ENCODE measurements around the gene MRPL11. TPM values are rescaled to one million over a fixed set of nuclear protein-coding genes. Genes with fewer than 3 reads are reported as not detected.
"Not testable (repeated sequence)": the region's sequence is repeated elsewhere in the genome, so short reads cannot be mapped to it uniquely, and the experiment has no call there.

The MRPL11 gene
- polyA plus RNA-seq, 3 donors: 14.7 to 64.6 (median 59.6) TPM

DNA sequence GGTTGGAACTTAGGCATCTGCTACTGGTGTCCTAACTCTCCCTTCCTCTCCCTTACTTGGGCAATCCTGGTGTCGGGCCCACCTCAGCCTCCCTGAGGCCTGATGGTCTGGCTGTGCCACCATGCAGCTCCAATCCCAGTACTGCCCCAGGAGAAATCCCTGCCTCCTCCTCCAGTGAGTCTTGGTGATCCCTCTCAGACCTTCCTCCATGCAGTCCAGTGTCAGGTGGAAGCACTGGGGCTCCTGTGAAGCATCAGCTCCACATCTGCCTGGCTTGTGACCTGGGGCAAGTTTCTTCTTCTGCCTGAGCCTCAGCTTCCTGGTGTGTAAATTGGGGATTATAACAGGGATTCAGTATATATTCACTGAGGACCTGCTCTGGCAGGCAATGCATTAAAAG, 26.3 kb upstream of the MRPL11 start:
- WGBS (ENCODE audit: insufficient coverage): 89% methylated on average over 1 of the region's 1 CpG
- Histone ChIP-seq H3K27ac (ENCODE audit: low read depth in 1 of 2, low read length in 2 of 2) (no peak overlapping the region), H3K27me3 (ENCODE audit: control insufficient read depth in 2 of 2, insufficient read depth in 2 of 2, low read length in 2 of 2) (no peaks in the 10 kb centered on the region), H4K20me1 (ENCODE audit: insufficient read depth, low read length) (peaks cover 22% of the 10 kb centered on the region), H3K79me2 (ENCODE audit: insufficient read depth, low read length) (no peaks in the 10 kb centered on the region), H3K36me3 (replicated peaks in 1 of 2; ENCODE audit: control insufficient read depth in 1 of 2, insufficient read depth in 2 of 2, low read length in 2 of 2) (peaks cover 0 to 4% of the 10 kb centered on the region in 2 donors), H3K4me1 (ENCODE audit: control insufficient read depth in 1 of 2, insufficient read depth in 2 of 2, low read length in 2 of 2) (peaks cover 27 to 41% of the 10 kb centered on the region in 2 donors), H3K4me2 (replicated peaks; ENCODE audit: extremely low read depth, low read length, poor library complexity, severe bottlenecking) (no peak overlapping the region), H2AFZ (ENCODE audit: insufficient read depth, low read depth, low read length, poor library complexity, severe bottlenecking) (no peak overlapping the region), H3K9me3 (replicated peaks in 1 of 2; ENCODE audit: control insufficient read depth in 1 of 2, insufficient read depth in 1 of 2, low read length in 2 of 2) (peaks cover 0 to 4% of the 10 kb centered on the region in 2 donors), H3K4me3 (replicated peaks in 1 of 3; ENCODE audit: low read depth in 2 of 3, low read length in 3 of 3) (no peak overlapping the region), H3K9ac (ENCODE audit: insufficient read depth, low read length, poor library complexity, severe bottlenecking) (no peak overlapping the region)
- DNase-seq: no peak
- TF ChIP-seq, protein P1, sequence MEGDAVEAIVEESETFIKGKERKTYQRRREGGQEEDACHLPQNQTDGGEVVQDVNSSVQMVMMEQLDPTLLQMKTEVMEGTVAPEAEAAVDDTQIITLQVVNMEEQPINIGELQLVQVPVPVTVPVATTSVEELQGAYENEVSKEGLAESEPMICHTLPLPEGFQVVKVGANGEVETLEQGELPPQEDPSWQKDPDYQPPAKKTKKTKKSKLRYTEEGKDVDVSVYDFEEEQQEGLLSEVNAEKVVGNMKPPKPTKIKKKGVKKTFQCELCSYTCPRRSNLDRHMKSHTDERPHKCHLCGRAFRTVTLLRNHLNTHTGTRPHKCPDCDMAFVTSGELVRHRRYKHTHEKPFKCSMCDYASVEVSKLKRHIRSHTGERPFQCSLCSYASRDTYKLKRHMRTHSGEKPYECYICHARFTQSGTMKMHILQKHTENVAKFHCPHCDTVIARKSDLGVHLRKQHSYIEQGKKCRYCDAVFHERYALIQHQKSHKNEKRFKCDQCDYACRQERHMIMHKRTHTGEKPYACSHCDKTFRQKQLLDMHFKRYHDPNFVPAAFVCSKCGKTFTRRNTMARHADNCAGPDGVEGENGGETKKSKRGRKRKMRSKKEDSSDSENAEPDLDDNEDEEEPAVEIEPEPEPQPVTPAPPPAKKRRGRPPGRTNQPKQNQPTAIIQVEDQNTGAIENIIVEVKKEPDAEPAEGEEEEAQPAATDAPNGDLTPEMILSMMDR (IDR thresholded peaks at IDR 0.05): no peak
- Mint-ChIP-seq H3K27me3 (ENCODE audit: low read depth in 3 of 3) (peaks cover 0 to 8% (median 2%) of the 10 kb centered on the region in 3 donors), H3K4me1 (peaks cover 38% of the 10 kb centered on the region), H3K4me3 (no peak overlapping the region), H3K9me3 (peaks cover 0 to 10% (median 3%) of the 10 kb centered on the region in 7 donors), H3K27ac (no peak overlapping the region), H3K36me3 (peaks cover 6 to 14% of the 10 kb centered on the region in 2 donors)
- intact Hi-C loops (cut with micrococcal nuclease): no loop called here

DNA sequence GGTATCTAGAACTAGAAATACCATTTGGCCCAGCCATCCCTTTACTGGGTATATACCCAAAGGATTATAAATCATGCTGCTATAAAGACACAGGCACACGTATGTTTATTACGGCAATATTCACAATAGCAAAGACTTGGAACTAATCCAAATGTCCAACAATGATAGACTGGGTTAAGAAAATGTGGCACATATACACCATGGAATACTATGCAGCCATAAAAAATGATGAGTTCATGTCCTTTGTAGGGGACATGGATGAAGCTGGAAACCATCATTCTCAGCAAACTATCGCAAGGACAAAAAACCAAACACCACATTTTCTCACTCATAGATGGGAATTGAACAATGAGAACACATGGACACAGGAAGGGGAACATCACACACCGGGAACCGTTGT, 25.5 kb upstream of the MRPL11 start:
- H3K36me3 Mint-ChIP-seq; H3K79me2 ChIP-seq (ENCODE audit: insufficient read depth, low read length); H3K4me3 ChIP-seq (replicated peaks in 1 of 3; ENCODE audit: low read depth in 2 of 3, low read length in 3 of 3); intact Hi-C loops (cut with micrococcal nuclease); H2AFZ ChIP-seq (ENCODE audit: insufficient read depth, low read depth, low read length, poor library complexity, severe bottlenecking); H3K9ac ChIP-seq (ENCODE audit: insufficient read depth, low read length, poor library complexity, severe bottlenecking); H3K27ac Mint-ChIP-seq; H3K27ac ChIP-seq (ENCODE audit: low read depth in 1 of 2, low read length in 2 of 2); H3K27me3 ChIP-seq (ENCODE audit: control insufficient read depth in 2 of 2, insufficient read depth in 2 of 2, low read length in 2 of 2); H3K9me3 ChIP-seq (replicated peaks in 1 of 2; ENCODE audit: control insufficient read depth in 1 of 2, insufficient read depth in 1 of 2, low read length in 2 of 2); H3K4me2 ChIP-seq (replicated peaks; ENCODE audit: extremely low read depth, low read length, poor library complexity, severe bottlenecking); H3K27me3 Mint-ChIP-seq (ENCODE audit: low read depth in 3 of 3); DNase-seq; H3K36me3 ChIP-seq (replicated peaks in 1 of 2; ENCODE audit: control insufficient read depth in 1 of 2, insufficient read depth in 2 of 2, low read length in 2 of 2); H3K4me3 Mint-ChIP-seq: not testable (repeated sequence)
- WGBS (ENCODE audit: insufficient coverage): no CpG with 5 or more reads among the region's 5 CpGs
- peaks cover 34 to 48% of the 10 kb centered on the region in 2 donors for H3K4me1 ChIP-seq (ENCODE audit: control insufficient read depth in 1 of 2, insufficient read depth in 2 of 2, low read length in 2 of 2)
- peaks cover 0 to 10% (median 3%) of the 10 kb centered on the region in 7 donors for H3K9me3 Mint-ChIP-seq
- H4K20me1 ChIP-seq (ENCODE audit: insufficient read depth, low read length): peaks cover 18% of the 10 kb centered on the region
- peaks cover 45% of the 10 kb centered on the region for H3K4me1 Mint-ChIP-seq

Measured in CD14-positive monocyte (primary cell).